ENCODE data around the gene TTN.

Gene TTN

DNA sequence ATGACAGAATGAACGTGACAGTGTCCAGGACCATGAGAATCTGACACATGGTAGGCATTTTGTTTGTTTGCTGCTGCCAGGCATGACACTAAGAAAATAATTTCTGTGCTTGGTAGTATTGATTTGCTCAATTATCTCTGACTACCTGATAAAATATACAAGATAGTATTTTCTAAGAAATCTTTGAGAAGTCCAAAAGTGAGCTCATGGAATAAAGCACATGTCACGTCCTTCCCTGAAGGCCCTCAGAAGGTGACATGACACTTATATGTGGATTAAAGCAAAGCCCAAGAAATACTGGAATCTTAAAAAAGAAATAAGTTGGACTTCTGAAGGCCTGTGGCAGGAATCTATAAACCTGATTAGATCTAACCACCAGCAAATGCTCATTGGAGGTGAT lies 3.8 kb upstream of the TTN start:
- no peak for DNase-seq

DNA sequence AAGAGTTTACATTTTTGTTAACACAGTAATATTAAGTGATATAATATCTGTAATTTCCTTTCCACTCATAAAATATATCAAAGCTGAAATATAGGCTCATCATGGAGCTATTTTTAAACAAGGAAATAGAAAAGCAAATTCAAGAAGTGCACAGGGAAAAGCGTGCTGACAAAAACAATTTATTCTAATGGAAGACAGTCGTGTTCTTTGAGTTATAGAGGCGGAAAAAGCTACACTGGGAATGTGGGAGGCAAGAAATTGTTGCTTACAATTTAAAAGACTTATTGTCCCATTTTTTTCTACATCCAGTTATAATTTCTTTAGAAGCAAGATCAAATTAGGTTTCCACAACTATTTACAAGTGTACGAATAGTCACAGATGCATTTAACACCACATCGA lies 3.2 kb upstream of the TTN start:
- DNase-seq: no peak

DNA sequence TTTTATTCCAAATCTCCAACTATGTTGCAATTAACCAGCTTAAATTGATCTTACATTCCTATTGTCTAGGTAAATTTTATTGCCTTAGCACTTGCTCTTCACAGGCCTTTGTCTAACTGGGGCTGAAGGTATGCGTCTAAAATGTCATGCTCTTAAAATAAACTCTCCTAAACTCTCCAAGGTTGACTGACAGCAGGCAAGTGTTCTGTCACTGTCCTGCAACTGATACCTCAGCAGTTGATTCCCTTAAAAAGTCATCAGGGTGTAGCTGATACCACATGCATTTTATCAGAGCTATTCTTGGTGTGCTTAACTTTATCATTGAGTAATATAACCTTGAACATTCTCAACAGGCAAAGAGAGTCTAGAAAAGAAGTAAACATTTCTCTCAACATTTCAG lies 680 bp downstream of the TTN start:
- DNase-seq: no peak

GRCh38 chr2:178805457-178805856 lies 1.8 kb downstream of the TTN start:
- no peak for DNase-seq

GRCh38 chr2:178804791-178805190 lies 2.4 kb downstream of the TTN start:
- peak; percentile 6 for DNase-seq

DNA sequence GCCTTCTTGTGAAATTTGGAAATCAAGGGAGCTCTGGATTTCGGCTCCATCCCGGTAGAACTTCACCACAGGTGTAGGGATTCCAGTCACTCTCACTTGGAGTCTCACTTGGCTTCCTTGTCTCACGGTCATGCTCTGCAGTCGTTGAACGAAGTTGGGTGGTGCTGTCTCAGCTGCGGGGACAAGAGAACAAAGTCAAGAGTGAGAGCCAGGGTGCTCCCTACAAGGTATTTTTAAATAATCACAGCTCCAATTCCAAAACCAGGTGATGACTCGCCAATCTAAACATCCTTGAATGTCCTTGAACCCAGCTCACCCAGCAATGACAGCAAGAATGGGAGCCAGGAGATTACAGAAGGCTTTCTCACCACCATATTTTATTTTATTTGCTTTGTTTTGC lies 6.7 kb downstream of the TTN start:
- DNase-seq: no peak

DNA sequence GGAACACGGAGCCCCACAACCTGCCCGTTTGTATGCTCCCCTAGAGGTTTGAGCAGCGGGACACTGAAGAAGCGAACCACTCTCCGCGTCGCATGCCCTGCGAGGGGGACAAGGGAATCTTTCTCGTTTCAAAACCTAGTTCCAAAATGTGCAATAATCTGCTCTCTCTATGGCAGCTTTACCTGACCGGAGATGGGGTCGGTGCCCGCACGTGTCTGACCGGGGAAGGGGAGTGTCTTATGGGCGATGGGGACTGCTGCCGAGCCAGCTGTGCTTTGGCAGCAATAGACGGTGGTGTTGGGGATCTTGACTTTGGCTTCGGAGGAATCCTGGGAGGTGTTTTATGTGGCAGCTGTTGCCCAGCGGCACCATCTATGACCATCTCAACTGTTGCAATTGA lies 7.9 kb downstream of the TTN start:
- no peak for DNase-seq

GRCh38 chr2:178796079-178796677 lies 11.0 kb downstream of the TTN start:
- peak; percentile 53 for DNase-seq

GRCh38 chr2:178787934-178788333 lies 19.3 kb downstream of the TTN start:
- DNase-seq: no peak

GRCh38 chr2:178787155-178787554 lies 20.1 kb downstream of the TTN start:
- DNase-seq: no peak

GRCh38 chr2:178783889-178784288 lies 23.3 kb downstream of the TTN start:
- no peak for DNase-seq

GRCh38 chr2:178782236-178782635 lies 25.0 kb downstream of the TTN start:
- DNase-seq: no peak

GRCh38 chr2:178777577-178777976 lies 29.6 kb downstream of the TTN start:
- no peak for DNase-seq

DNA sequence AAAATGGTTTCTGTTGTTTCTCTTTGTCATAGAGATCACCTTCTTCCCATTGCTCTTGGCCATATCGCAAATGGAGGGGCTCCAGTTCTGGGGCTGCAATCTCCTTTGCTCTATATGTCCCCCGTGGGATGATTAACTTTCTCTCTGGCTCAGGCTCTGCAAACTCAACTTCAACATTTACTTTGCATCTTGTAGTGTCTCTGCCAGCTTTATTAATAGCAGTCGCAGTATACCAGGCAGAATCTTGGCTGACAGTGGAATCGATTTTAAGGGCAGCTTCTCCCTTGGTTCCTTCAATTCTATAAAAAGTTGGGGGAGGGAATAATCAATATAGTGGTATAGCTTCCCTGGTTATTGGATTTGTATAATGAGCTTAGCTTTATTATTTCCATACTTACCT lies 30.5 kb downstream of the TTN start:
- no peak for DNase-seq

GRCh38 chr2:178775975-178776374 lies 31.2 kb downstream of the TTN start:
- DNase-seq: no peak

- no peak for DNase-seq
Observed at GRCh38 chr2:178770518-178770917, 36.7 kb downstream of the TTN start.

GRCh38 chr2:178767094-178768060 lies 39.8 kb downstream of the TTN start:
- DNase-seq: no peak

- DNase-seq: no peak
Observed at GRCh38 chr2:178764097-178764496, 43.1 kb downstream of the TTN start.

GRCh38 chr2:178761759-178762371 lies 45.4 kb downstream of the TTN start:
- peak; percentile 43 for DNase-seq

DNA sequence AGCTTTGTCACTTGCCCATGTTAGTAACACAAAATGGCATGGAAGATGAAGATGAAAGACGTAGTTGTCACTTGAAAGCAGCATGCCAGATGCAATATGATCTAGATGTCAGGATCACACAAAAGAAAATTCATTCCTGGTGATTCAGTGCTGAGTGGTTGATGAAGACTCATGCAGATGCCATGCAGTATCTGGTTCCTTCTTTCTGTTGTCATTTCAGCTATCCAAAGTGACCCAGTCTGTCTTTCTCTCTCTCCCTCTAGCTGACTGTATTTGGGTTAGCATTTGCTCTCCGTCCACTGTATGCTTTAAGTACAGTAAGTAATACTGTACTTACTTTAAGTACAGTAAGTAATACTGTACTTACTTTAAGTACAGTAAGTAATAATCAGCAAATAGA lies 50.4 kb downstream of the TTN start:
- no peak for DNase-seq

DNA sequence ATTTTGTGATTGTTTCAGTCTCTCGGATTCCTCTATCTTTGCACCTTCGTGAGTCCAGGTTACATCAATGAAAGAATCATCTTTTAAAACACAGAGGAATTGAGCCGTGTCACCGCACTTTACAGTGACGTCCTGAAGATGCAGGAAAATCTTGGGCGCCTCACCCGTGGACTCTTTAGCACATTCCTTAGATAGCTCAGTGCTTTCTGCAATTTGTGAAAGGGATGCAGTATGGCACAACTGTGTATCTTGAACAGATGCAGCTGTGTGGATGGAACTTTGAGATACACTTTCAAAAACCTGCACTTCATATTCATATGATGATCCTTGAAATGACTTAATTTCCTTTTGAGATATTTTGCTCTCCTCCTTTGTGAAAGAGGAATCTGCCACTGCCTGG lies 50.9 kb downstream of the TTN start:
- DNase-seq: no peak

DNA sequence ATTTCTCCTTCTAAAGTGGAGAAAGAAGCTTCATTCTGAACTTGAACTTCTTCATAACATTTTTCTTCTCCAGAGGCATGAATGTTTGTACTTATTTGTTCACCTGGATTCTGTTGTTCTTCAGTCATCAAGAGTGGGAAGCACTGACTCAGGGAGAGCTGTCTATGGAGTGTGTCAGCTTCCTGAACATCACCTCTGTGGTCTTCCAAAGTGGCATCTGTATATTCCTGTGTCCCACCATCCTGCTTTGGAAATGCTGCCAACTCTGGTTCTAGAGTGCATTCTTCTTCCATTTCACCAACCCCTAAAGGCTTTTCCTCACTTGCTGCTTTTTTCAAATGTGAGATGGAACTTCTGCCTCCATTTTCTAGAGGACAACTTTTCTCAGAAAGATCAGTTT lies 59.5 kb downstream of the TTN start:
- DNase-seq: no peak

GRCh38 chr2:178734518-178734917 lies 72.7 kb downstream of the TTN start:
- no peak for DNase-seq

DNA sequence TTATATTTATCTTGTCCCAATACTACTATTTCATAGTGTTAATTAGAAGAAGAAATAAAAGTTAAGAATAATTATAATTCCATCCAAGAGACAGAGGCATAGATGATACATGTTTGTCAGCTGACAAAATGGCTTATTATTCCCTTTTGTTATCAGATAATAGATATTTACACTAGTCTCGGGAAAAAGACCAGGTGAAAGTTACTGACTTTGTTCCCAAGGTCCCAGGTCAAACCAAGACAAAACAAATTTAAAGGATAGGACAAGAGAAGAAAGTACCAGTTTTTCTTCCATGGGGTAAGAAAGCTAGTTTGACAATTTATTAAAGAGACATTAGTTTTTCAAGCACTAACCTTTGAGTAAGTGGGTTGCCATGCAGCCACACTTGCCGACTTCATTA lies 73.2 kb downstream of the TTN start:
- no peak for DNase-seq
